HG03139 (cell line): ENCODE data around the gene UGT1A4.

Experiments used
- ATAC-seq: cut with Tn5 transposase; IDR thresholded peaks from one replicate; pipeline ENCODE4 v1.9.1; 2021; ENCODE audit not compliant: unreplicated experiment

UGT1A4 gene

GRCh38 chr2:233718552-233718951 is at the start of gene UGT1A4:
Gene UGT1A4 (plus strand): TSS chr2:233718736. CDS start chr2:233718821, 85 bp downstream.
- no peak for ATAC-seq

- no peak for ATAC-seq
Measured at GRCh38 chr2:233671290-233672161, 47.0 kb upstream of the UGT1A4 start, which contains the start of gene UGT1A9. Gene UGT1A9 (plus strand): TSS chr2:233671898. CDS start chr2:233671935, 37 bp downstream.

- ATAC-seq = no peak
Measured at GRCh38 chr2:233672886-233673285, 45.6 kb upstream of the UGT1A4 start.

GRCh38 chr2:233673896-233674295 is 44.6 kb upstream of the UGT1A4 start:
- no peak for ATAC-seq

- no peak for ATAC-seq
Measured at GRCh38 chr2:233674314-233674713, 44.2 kb upstream of the UGT1A4 start.

GRCh38 chr2:233674995-233675394 is 43.5 kb upstream of the UGT1A4 start:
- ATAC-seq = no peak

- ATAC-seq = no peak
Measured at GRCh38 chr2:233676046-233676445, 42.5 kb upstream of the UGT1A4 start.

- no peak for ATAC-seq
Measured at GRCh38 chr2:233679196-233679595, 39.3 kb upstream of the UGT1A4 start.

- ATAC-seq = no peak
Measured at GRCh38 chr2:233680361-233681045, 38.0 kb upstream of the UGT1A4 start.

- no peak for ATAC-seq
Measured at GRCh38 chr2:233681521-233682099, 36.9 kb upstream of the UGT1A4 start, which contains the start of gene UGT1A7. Gene UGT1A7 (plus strand): TSS chr2:233681901. CDS start chr2:233681938, 37 bp downstream.

GRCh38 chr2:233684640-233685039 is 33.9 kb upstream of the UGT1A4 start:
- no peak for ATAC-seq

GRCh38 chr2:233686928-233687327 is 31.6 kb upstream of the UGT1A4 start:
- no peak for ATAC-seq

- ATAC-seq = no peak
Measured at GRCh38 chr2:233688341-233688740, 30.2 kb upstream of the UGT1A4 start.

- no peak for ATAC-seq
Measured at GRCh38 chr2:233689031-233689430, 29.5 kb upstream of the UGT1A4 start.

- ATAC-seq = no peak
Measured at GRCh38 chr2:233689501-233689900, 29.0 kb upstream of the UGT1A4 start.

- ATAC-seq = no peak
Measured at GRCh38 chr2:233690444-233690843, 28.1 kb upstream of the UGT1A4 start.

- ATAC-seq = no peak
Measured at GRCh38 chr2:233691443-233692433, 26.8 kb upstream of the UGT1A4 start.

GRCh38 chr2:233692648-233693047 is 25.9 kb upstream of the UGT1A4 start, which contains the start of gene UGT1A6:
Gene UGT1A6 (plus strand): TSS chr2:233692890. CDS start chr2:233693005, 115 bp downstream.
- no peak for ATAC-seq

GRCh38 chr2:233693963-233694362 is 24.6 kb upstream of the UGT1A4 start:
- ATAC-seq = no peak

- ATAC-seq = no peak
Measured at GRCh38 chr2:233698740-233699139, 19.8 kb upstream of the UGT1A4 start.
